ENCODE results near the gene SLC30A10.

DNA sequence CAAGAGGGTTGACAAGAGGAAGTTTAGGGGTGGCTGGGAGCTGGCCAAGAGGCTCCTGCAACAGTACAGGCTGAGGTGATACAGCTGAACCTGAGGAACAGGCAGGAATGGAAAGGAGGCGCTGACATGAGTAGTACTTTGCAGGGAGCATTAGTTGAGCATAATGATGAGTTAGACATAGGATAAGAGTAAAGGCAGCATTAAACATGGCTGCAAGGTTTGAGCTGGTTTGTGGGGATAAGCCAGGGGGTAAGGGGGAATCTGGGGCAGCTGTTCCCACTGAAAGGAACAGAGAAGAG is 20.6 kb downstream of the SLC30A10 start:
- TF ChIP-seq, protein P1, sequence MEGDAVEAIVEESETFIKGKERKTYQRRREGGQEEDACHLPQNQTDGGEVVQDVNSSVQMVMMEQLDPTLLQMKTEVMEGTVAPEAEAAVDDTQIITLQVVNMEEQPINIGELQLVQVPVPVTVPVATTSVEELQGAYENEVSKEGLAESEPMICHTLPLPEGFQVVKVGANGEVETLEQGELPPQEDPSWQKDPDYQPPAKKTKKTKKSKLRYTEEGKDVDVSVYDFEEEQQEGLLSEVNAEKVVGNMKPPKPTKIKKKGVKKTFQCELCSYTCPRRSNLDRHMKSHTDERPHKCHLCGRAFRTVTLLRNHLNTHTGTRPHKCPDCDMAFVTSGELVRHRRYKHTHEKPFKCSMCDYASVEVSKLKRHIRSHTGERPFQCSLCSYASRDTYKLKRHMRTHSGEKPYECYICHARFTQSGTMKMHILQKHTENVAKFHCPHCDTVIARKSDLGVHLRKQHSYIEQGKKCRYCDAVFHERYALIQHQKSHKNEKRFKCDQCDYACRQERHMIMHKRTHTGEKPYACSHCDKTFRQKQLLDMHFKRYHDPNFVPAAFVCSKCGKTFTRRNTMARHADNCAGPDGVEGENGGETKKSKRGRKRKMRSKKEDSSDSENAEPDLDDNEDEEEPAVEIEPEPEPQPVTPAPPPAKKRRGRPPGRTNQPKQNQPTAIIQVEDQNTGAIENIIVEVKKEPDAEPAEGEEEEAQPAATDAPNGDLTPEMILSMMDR (IDR thresholded peaks at IDR 0.05), result no peak
- no peak for TF ChIP-seq TCF7L2 (IDR thresholded peaks at IDR 0.05; ENCODE audit: low read depth, low read length)
- no peak for TF ChIP-seq POLR2AphosphoS5 (IDR thresholded peaks at IDR 0.05; ENCODE audit: low read depth, low read length)
- TF ChIP-seq, protein P2, sequence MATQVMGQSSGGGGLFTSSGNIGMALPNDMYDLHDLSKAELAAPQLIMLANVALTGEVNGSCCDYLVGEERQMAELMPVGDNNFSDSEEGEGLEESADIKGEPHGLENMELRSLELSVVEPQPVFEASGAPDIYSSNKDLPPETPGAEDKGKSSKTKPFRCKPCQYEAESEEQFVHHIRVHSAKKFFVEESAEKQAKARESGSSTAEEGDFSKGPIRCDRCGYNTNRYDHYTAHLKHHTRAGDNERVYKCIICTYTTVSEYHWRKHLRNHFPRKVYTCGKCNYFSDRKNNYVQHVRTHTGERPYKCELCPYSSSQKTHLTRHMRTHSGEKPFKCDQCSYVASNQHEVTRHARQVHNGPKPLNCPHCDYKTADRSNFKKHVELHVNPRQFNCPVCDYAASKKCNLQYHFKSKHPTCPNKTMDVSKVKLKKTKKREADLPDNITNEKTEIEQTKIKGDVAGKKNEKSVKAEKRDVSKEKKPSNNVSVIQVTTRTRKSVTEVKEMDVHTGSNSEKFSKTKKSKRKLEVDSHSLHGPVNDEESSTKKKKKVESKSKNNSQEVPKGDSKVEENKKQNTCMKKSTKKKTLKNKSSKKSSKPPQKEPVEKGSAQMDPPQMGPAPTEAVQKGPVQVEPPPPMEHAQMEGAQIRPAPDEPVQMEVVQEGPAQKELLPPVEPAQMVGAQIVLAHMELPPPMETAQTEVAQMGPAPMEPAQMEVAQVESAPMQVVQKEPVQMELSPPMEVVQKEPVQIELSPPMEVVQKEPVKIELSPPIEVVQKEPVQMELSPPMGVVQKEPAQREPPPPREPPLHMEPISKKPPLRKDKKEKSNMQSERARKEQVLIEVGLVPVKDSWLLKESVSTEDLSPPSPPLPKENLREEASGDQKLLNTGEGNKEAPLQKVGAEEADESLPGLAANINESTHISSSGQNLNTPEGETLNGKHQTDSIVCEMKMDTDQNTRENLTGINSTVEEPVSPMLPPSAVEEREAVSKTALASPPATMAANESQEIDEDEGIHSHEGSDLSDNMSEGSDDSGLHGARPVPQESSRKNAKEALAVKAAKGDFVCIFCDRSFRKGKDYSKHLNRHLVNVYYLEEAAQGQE (IDR thresholded peaks at IDR 0.05; ENCODE audit: insufficient read depth in 1 of 2, low read depth in 2 of 2, low read length in 1 of 2), result no peak
- no peak for TF ChIP-seq SIN3A (IDR thresholded peaks at IDR 0.05; ENCODE audit: borderline replicate concordance, insufficient read depth, low read depth, low read length)
